Measurements from ENCODE around the gene SOCS3.

DNA sequence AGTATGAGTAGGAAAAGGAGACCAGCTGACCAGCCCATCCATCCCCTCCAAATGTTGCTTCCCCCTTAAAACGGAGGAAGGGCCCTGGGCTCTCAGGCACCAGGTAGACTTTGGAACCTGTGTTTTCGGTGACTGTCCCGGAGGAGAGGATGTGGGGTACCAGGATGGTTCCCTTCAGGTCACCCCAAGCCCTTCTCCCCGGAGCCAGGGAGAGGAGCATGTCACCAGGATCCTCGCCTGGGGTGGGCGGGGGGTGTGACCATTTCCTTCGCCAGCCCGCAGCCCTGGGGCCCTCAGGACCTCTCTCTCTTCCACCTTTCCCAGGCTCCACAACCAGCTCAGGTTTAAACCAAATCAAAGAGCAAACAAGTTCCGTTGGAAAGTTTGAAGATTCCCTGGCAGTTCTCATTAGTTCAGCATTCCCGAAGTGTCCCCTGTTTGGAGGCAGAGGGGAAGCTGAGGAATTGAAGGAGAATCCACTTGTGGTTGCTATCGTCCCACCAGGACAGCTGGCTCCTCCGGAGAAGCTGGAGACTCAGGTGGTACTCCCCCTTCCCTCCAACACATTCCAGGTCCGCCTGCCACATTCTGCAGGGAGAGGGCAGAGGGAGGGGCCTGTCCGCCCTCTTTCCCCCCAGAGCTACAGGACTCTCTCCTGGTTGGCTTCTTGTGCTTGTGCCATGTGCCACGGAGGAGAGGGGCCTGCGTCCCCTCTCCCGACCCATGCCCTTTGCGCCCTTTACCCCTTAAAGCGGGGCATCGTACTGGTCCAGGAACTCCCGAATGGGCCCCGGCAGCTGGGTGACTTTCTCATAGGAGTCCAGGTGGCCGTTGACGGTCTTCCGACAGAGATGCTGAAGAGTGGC lies 2.0 kb downstream of the SOCS3 start:
- TF ChIP-seq, protein P1, sequence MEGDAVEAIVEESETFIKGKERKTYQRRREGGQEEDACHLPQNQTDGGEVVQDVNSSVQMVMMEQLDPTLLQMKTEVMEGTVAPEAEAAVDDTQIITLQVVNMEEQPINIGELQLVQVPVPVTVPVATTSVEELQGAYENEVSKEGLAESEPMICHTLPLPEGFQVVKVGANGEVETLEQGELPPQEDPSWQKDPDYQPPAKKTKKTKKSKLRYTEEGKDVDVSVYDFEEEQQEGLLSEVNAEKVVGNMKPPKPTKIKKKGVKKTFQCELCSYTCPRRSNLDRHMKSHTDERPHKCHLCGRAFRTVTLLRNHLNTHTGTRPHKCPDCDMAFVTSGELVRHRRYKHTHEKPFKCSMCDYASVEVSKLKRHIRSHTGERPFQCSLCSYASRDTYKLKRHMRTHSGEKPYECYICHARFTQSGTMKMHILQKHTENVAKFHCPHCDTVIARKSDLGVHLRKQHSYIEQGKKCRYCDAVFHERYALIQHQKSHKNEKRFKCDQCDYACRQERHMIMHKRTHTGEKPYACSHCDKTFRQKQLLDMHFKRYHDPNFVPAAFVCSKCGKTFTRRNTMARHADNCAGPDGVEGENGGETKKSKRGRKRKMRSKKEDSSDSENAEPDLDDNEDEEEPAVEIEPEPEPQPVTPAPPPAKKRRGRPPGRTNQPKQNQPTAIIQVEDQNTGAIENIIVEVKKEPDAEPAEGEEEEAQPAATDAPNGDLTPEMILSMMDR (IDR thresholded peaks at IDR 0.05) = no peak
- TF ChIP-seq RCOR1 (IDR thresholded peaks at IDR 0.05; ENCODE audit: low read depth, low read length) (no peak), CEBPB (IDR thresholded peaks at IDR 0.05) (no peak), POLR2A (IDR thresholded peaks at IDR 0.05; ENCODE audit: low read length) (no peak)
- TF ChIP-seq, protein P2, sequence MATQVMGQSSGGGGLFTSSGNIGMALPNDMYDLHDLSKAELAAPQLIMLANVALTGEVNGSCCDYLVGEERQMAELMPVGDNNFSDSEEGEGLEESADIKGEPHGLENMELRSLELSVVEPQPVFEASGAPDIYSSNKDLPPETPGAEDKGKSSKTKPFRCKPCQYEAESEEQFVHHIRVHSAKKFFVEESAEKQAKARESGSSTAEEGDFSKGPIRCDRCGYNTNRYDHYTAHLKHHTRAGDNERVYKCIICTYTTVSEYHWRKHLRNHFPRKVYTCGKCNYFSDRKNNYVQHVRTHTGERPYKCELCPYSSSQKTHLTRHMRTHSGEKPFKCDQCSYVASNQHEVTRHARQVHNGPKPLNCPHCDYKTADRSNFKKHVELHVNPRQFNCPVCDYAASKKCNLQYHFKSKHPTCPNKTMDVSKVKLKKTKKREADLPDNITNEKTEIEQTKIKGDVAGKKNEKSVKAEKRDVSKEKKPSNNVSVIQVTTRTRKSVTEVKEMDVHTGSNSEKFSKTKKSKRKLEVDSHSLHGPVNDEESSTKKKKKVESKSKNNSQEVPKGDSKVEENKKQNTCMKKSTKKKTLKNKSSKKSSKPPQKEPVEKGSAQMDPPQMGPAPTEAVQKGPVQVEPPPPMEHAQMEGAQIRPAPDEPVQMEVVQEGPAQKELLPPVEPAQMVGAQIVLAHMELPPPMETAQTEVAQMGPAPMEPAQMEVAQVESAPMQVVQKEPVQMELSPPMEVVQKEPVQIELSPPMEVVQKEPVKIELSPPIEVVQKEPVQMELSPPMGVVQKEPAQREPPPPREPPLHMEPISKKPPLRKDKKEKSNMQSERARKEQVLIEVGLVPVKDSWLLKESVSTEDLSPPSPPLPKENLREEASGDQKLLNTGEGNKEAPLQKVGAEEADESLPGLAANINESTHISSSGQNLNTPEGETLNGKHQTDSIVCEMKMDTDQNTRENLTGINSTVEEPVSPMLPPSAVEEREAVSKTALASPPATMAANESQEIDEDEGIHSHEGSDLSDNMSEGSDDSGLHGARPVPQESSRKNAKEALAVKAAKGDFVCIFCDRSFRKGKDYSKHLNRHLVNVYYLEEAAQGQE (IDR thresholded peaks at IDR 0.05) = no peak

Measured in A549 (cell line).